Superior temporal gyrus (tissue), 1 donor: ENCODE results near the gene DCTN4.
"Not testable (repeated sequence)": the region's sequence is repeated elsewhere in the genome, so short reads cannot be mapped to it uniquely, and the experiment has no call there.

ENCODE experiments used
- DNase-seq: peaks from one replicate; pipeline ENCODE4 v3.0.0-alpha.2; 2016; ENCODE audit errors: extremely low spot score

Gene DCTN4

DNA sequence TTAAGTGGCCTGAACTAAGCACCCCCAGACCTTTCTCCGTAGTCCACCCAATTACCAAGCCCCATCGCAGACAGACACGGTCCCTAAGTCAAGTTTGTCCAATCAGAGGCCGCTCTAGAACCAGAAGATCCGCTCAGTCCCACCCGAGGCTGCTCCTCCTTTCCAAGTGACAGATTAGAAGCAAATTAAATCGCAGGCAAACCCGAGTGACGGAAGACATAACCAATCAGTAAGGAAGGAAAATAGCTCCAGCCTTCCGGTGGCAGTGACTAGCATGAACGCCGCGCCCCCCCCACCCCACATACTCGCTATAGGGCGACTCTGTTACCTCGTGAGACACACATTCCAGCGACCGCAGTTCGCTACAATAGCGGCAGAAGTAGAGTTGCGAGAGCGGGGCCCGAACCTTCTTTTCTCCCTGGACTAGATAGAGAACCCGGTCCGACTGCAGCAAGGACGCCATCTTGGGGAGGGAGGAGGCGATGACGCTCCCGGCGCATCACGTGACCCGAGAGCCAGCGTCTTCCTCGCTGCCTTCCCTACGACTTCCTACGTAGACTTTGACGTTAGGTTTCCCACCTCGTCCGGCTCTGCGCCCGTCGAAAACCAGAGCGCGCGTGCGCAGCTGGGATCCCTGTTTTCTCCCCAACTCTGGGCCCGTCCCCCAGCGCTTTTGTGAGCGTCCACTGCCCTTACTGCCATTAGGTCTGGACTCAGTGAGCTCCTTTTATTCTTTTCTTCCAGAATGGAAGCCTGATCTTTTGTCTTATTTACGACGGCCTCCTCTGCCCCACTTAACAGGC lies at the start of gene DCTN4:
Gene DCTN4, minus strand, starts transcription at position 487 of the 803 bp plus-strand sequence. Its CDS starts 24 bp downstream, at position 463.
- peak; percentile 100 for DNase-seq

DNA sequence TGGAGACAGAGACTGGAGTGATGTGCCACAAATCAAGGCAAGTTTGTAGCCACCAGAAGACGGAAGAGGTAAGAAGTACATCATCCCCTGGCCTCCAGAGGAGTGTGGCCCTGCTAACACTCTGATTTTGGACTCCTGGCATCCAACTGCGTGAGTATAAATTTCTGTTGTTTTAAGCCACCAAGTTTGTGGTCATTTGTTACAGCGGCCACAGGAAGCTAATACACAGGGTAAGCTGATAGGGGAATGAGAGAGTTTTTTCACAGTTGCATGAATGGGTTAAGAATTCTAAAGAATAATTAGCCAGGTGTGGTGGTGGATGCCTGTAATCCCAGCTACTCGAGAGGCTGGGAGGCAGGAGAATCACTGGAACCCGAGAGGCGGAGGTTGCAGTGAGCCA lies 45.6 kb upstream of the DCTN4 start:
- no peak for DNase-seq

DNA sequence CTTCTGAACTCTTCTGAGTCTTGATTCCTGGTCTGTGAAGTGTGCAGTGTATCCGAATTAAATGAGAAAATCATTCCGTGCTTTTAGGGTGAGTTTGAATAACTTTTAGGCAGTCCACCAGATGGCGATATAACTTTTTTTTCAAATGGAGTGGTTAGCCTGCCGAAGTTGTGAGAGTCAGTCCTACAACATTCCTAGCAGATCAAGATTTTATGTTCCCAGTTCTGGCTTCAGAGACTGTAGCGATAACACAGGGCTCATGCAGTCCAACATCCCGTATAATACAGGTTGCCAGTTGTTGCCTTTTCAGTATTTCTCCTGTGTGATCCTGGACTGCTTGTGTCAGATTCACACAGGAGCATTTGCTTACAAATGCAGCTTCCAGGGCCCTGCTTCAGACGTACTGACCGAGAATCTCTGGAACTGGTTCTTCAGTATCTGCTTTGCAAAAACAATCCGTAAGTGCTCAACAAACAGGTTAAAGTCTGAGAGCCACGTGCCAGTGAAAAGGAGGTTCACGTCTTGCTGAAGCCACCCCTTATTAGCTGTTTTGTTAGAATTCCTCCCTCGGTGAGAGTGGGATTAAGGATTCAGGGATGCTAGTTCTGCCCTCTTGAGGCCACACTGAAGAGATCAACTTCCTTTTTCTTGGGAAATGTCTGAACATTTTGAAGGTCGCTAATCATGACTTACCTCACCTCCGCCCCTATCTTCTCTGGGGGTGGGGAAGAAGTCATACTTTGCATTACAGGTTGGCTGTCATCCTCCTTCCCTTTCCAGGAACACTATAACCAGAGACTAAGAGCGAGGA lies 42.5 kb upstream of the DCTN4 start:
- DNase-seq = peak; percentile 87

DNA sequence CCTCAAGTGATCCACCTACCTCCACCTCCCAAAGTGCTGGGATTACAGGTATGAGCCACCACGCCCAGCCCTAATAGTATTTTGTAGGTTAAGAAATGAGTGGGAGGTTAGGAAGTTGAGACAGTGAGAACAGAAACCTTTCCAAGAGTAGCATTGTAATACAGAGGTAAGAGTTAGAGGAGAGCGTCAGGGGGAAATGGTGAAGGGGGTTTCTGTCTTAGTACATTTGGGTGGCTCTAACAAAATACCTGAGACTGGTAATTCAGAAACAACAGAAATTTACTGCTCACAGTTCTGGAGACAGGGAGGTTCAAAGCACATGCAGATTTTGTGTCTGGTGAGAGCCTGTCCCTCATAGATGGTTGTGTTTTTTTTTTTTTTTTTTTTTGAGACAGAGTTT lies 38.6 kb upstream of the DCTN4 start:
- DNase-seq = no peak

DNA sequence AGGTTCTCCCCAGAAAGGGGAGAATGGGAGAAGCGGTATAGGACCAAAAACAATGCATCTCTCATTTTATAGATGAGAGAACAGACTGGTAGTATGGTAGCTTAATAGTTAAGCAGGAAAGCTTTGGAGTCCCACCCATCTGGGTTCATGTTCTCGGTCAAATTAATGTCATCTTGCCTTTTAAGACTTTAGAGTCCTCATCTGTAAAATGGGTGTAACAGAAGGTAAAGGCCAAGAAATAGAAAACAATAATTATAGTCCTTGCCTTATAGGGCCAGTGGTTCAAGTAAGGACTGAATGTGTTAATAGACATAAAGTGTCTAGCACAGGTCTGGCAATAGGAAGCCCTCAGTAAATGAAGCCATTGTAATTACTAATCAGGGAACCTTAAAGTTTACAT lies 36.1 kb upstream of the DCTN4 start:
- no peak for DNase-seq

DNA sequence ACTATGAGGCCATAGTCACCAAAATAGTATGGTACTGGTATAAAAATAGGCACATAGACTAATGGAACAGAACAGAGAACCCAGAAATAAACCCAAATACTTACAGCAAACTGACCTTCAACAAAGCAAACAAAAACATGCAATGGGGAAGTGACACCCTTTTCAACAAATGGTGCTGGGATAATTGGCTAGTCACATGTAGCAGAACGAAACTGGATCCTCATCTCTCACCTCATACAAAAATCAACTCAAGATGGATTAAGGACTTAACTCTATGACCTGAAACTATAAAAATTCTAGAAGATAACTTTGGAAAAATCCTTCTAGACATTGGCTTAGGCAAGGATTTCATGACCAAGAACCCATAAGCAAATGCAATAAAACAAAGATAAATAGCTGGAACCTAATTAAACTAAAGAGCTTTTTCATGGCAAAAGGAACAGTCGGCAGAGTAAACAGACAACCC lies 34.6 kb upstream of the DCTN4 start:
- DNase-seq = not testable (repeated sequence)

DNA sequence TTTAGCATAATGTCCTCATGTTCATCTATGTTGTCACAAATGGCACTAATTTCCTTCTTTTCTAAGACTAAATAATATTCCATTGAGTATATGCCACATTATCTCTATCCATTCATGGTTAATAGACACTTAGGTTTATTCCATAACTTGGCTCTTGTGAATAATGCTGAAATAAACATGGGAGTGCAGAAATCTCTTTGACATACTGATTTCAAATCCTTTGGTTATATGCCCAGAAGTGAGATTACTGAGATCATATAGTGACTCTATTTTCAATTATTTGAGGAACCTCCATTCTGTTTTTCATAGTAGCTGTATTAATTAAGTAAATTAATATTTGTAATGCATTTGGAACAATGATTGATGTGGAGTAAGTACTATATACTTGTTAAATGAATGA lies 32.7 kb upstream of the DCTN4 start:
- no peak for DNase-seq

DNA sequence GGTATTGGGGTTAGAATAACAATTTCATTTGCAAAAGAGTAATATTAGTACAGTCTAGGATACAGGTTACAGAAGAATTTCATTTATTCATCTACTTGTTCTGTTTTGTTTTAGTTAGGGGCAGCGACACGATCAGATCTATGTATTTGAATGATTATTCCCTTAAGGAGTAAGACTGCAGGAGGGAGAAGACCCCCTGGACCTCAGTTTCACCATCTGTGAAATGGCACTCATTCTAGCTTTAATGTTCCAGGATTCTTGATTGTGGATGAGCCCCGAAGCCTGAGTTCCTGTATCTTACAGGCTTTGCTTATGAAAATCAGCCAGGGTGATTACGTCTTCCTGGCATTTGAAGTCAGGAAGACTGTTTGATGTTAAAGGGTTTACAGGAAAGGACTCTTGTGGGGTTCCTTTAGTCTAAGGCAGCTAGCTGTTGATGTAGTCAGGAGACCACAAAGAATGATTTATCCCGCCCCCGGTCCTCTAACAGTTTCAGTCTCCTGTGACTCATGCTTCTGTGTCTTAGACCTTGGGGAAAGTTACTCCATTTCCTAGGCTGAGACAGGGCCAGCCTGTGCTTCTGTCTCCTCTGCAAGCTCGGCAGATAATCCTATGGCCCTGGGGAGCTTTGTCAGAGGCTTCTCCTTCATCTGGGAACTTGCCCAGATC lies 31.3 kb upstream of the DCTN4 start:
- DNase-seq = no peak

DNA sequence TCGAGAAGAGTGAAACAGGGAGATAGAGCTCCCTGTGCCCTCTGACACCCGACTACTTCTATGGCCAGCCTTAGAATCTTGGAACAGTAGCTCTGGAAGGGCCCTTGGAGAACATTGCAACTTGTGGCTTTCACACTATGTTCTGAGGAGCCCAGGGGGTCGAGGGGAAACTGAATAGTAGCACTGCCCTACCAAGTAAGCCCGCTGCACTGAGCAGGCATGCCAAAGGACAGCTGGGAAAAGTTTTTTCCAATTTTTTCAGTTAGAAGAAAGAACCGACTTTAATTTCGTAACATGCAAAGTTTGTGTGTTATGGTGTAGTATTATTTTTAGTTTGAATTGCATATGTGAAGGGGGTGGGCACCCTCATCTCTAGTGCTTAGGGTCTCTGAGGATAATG lies 30.6 kb upstream of the DCTN4 start:
- no peak for DNase-seq

DNA sequence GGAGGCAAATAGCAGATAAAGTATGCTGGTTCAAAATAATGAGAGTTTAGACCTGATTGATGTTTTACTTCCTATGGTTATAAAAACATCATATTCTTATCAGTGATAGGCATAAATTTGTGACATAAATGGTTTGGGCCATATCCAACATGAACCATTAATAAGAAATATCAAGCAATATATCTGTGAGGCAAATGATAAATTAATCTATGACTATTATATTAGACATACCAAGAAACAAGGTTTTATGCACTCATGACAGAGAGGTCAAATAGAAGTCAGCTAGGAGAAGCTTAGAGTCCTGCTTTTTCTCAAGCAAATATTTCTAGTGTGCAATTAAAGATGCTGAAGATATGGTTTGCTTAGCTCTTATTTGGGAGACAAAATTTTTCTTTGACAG lies 30.2 kb upstream of the DCTN4 start:
- DNase-seq = no peak

DNA sequence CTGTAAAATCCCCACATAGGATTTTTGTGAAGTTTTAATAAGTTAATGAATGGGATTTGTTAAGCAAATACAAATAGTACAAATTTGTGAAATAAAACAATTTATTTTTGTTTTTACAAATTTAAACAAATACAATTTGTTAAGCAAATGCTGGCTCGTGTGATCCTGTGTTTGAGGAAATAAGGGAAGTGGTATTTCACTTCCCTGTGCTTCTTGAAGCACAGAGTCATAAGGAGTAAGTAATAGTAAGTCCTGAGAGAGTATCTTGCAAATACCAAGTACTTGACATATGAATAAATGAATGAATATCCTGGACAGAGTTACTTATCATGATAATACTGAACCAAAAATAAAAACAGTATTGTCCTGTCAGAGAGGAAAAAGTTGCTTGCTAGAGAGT lies 28.8 kb upstream of the DCTN4 start:
- no peak for DNase-seq

DNA sequence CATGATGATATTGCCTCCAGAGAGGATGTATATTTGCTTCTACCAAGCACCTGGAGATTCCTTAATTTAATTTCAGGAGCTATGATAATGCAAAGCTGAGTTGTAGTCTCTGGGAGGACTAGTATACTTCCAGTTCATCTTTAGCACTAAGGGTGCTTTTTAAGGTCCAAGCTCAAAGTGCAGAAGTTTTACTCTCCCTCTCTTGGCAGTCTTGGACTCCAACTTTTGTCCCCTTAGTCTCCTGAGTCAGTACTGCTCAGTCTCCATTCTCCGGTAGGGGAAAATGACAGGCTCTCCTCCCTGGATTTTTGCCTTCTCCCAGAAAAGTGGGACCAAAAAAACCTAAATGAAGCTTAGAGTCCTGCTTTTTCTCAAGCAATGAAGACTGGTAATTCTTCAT lies 28.1 kb upstream of the DCTN4 start:
- no peak for DNase-seq

DNA sequence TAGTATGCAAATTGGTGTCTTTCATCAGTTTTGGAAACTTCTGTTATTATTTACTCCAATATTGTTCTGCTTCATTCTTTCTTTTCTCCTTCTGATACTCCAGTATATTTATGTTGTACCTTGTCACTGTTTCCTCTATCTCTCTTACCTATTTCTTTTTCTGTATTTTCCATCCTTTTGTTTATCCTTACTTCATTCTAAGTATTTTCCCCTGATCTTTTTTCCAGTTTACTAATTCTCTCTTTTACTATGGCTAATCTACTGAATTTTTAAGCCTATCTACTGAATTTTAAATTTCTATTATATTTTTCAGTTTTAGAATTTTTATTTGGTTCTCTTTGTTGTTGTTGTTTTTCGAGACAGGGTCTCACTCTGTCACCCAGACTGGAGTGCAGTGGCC lies 27.1 kb upstream of the DCTN4 start:
- DNase-seq = no peak

DNA sequence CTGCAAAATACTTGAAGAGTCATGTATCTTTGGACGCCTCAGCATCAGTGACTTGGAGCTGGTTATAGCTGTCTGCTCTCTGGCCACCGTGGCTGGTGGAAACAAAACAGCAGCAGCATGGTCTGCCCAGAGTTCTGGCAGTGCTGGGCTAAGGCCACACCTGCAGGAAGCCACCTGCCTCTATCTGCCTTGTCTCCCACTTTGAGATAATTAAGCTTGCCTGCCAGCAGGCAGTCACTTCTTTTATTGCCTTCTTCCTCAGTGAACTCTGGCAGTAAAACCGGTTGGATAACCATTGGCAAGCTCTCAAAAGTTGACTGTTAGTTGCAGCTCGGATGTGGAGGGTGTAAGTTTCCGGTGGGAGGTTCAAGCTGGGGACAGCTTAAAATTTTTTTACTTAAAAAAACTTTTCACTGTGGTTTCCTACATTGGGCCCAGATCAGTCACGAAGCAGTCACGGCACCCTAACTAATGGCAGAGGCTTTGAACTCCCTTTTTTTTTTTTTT lies 24.7 kb upstream of the DCTN4 start:
- DNase-seq = no peak

DNA sequence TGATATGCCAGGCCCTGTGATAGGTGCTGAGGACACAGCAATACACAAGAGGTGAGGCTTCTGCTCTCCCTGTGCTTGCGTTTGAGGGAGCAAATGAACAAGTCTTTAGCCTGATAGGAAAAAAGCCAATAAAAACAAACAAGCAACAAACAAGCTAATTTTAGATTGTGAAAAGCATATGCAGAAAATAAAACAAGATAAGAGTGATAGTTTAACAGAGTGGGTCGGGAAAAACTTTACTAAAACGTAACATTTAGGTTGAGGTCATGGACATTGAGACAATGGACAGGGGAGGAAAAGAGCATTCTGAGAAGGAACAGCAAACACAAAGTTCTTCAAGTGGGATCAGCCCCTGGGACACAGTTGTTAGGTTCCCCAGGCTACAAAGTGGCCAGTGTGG lies 24.0 kb upstream of the DCTN4 start:
- DNase-seq = no peak

DNA sequence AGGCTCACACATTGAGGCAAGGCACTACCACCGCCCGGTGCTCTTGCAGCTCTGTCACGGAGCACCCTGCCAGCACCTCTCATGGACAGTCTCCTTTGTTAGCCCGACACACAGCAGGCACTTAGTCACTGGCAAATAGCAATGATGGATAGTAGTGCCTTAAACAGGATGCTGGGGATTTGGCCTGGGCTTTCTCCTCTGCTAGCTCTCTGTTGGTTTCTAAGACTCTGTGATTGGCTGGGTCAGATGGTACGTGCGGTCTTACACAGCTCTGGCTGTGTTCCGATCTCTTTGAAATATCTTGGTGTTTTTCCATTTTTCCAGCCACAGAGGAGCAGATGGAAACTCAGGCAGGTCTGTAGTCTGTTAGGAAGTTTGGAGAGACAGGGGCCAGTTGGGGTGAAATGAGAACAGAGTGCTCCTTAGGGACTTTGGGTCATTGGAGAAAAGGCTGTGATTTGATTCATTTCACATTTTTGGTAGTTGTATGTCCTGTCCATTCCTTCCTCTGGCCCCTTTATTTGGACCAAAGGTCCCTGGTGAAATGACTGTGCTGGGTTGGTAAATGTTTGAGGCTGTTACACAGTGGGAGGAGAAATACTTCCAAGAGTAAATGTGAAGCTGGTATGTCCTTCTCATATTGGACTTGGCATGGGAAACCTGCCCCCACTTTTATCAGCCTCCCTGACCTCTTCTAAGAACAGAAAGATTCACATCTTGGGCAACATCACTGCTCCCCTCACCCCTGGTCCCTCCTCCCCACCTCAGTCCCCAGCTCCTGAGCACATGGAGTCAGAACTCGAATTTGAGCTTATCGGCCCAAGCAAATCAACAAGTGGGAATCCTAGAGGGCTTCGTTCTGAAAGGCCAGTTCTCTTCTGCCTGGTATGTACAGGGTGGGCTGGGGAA lies 23.1 kb upstream of the DCTN4 start:
- DNase-seq = no peak

DNA sequence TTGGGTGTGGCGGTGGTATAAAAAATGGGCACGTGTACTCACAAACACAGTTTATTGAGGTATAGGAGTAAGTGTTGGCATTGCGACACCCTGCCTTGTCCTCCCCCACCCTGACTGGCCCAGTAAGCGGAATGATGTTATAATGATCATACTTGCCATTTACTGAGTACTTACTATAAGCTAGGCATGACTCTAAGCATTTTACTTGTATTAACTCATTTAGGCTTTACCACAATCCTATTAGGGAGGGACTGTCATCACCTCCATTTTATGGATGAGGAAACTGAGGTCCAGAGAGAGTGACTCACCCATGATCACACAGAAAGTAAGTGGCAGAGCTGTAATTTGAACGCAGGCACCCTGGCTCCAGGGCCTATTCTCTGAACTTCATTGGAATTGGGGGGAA lies 22.0 kb upstream of the DCTN4 start:
- no peak for DNase-seq

DNA sequence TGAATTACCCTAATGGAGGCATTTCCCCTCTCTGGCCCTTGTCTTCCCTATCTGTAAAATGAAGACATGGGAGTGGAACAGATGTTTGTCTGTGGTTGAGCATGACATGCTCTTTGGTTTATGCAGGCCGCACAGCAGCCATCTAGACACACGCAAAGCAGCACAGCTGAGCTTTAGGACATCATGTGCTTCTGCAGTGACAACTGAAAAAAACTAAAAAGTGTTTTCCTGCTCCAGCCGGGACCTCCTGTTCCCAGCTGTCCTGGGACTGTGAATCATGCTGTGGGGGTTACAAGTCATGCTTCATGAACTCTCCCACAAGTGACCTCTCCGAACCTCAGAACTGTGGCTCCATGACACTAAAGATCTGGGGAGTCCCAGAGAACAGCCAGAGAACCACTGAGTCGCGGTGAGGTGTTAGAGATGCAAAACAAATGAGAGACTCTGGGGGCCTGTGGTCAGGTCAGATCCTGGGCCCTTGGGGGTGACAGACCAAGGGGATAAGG lies 21.4 kb upstream of the DCTN4 start:
- DNase-seq = no peak

DNA sequence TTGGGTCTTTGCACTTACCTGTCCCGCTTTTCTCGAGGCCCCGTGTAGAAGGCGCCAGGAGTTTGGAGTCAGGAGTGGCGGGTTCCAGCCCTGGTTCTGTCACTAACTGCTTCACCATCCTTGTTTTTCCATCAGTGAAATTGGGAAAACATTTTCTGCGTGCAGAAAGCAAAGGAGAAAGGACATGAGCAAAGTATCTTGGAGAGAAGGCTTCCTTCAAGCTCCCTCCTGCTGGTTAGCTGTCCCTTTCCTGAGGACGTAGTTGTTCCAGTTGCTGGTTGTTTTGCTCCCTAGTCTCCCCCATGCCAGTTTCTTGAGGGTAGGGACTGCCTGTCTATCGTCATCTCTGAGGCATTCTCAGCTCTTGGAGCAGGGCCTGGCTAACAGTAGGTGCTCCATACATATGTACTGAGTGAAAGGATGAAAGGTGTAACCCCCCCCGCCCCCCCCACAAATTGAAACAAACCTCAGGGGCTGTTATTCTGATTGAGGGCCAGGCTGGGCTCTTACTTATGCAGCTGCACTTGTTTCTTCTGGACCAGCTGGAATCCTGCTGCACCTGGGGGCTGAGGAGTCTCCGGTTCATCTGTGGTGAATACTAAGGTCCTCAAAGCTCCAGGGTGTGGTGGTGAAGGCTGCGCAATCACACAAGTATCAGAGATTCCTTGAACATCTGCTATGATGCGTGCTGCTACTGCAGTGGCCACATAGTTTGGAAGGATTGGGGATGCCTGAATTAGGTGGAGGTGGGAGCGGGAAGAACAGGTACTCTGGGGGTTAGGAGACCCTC lies 20.8 kb upstream of the DCTN4 start:
- no peak for DNase-seq
